GM23248 (cell line): ENCODE results near the gene STX8.

Experiments
- EZH2 ChIP-seq: fragments of 200-600 bp; sonication (generic); IDR thresholded peaks from 2 replicates; pipeline ENCODE4 v1.6.1; 2018; ENCODE audit warnings: antibody characterized with exemption, mild to moderate bottlenecking; ENCODE audit not compliant: insufficient read depth, poor library complexity, severe bottlenecking
- EZH2phosphoT487 ChIP-seq: fragments of 200-600 bp; sonication (generic); IDR thresholded peaks from 2 replicates; pipeline ENCODE4 v1.6.1; 2018; ENCODE audit warnings: antibody characterized with exemption, moderate library complexity, mild to moderate bottlenecking, low read depth; ENCODE audit not compliant: insufficient read depth

DNA sequence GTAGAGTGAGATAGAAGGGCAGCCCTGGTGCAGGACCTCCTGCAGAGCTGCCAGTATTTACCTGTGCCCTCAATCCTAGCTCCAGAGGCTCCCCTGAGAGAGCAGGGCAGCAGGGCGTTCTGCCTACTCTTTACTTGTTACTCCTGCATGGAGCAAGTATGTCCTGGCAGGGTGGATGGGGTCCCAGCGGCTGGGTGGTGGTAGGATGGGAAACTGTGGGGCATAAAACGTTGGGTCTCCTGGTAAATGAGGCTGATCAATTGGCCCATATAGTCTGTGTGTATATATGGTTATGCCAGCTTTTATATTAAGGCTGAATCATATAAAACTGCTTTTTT is 362.3 kb downstream of the STX8 start:
- TF ChIP-seq EZH2 (no peak), EZH2phosphoT487 (no peak)
